ENCODE measurements around the gene PCBP3. TPM values are rescaled to one million over a fixed set of nuclear protein-coding genes. Genes with fewer than 3 reads are reported as not detected.

PCBP3 gene
- total and polyA plus RNA-seq, 4 donors = 0.36 to 1.6 (median 0.42) TPM

DNA sequence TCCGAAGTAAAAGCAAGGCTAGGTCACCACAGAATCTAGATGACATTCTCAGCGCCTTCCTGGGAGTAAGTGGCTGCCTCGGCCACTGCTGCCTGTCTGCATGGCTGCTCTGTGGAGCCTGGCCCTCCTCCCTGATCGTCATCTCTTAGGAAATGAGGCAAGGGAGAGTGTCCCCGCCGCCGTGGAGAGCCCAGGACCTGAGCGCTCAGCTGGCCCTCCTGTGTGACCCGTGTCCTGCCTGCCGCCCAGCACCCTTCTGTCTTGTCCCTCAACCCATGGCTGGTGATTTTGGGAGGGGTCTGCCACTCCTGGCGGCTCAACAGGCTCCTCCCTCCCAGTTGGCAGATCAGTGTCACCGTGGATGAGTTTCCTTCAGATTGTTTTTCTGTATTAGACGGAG is 181.7 kb downstream of the PCBP3 start:
- WGBS = 80% methylated on average over 13 of the region's 13 CpGs
- no peak for DNase-seq (ENCODE audit: low spot score)
- H3K27me3 ChIP-seq (ENCODE audit: control insufficient read depth in 4 of 4, insufficient read depth in 4 of 4, low read length in 3 of 4) = no peaks in the 10 kb centered on the region

DNA sequence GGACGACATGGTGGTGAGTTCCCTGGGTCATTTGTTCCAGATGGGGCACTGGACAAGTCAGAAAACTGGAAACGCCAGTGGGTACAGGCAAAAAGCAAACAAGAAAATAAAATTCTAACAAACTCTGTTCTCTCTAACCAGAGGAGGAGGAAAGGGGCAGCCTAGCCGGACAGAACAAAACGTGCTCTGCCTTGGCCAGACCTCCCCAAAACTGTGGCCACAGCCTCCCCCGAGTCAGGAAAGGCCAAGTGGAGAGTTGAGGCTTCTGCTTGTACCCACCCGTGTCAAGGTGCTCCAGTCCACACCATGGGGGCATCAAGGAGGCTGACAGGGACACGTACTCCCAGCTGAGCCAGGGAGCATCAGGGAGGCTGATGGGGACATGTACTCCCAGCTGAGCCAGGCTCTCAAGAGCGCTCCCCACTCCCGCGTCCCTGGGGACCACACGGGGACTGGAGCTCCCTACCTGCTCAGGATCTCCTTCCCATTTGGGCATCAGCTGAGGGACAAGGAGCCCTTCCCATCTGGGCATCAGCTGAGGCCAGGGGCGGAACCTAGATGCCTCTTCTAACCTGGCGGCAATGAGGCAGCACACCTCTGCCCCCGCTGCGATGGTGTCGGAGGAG is 183.3 kb downstream of the PCBP3 start:
- H3K27ac ChIP-seq (ENCODE audit: low read depth in 1 of 2, low read length in 2 of 2) = no peak overlapping the region
- no peaks in the 10 kb centered on the region for H3K36me3 ChIP-seq (ENCODE audit: control insufficient read depth in 4 of 4, insufficient read depth in 3 of 4, low read depth in 1 of 4, low read length in 3 of 4)
- no peak overlapping the region for H3K4me3 ChIP-seq (ENCODE audit: low read depth in 1 of 3, low read length in 3 of 3)
- no peaks in the 10 kb centered on the region for H3K9me3 ChIP-seq (ENCODE audit: control insufficient read depth in 4 of 4, low read length in 3 of 4)
- DNase-seq (ENCODE audit: low spot score) = no peak
- H3K27me3 ChIP-seq (ENCODE audit: control insufficient read depth in 4 of 4, insufficient read depth in 4 of 4, low read length in 3 of 4) = no peaks in the 10 kb centered on the region
- H3K4me1 ChIP-seq (ENCODE audit: control insufficient read depth in 4 of 4, insufficient read depth in 4 of 4, low read length in 3 of 4) = peaks cover 0 to 16% (median 16%) of the 10 kb centered on the region in 4 donors
- 92% methylated on average over 16 of the region's 16 CpGs for WGBS
- H3K9ac ChIP-seq (ENCODE audit: low read depth in 1 of 2, low read length in 2 of 2) = no peak overlapping the region
- no peak for TF ChIP-seq YY1 (IDR thresholded peaks at IDR 0.05)
- TF ChIP-seq, protein P1, sequence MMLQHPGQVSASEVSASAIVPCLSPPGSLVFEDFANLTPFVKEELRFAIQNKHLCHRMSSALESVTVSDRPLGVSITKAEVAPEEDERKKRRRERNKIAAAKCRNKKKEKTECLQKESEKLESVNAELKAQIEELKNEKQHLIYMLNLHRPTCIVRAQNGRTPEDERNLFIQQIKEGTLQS (IDR thresholded peaks at IDR 0.05) = no peak
- no peak for TF ChIP-seq CTCF (IDR thresholded peaks at IDR 0.05; ENCODE audit: low read depth, low read length, missing input control)
- no peak for TF ChIP-seq RAD21 (IDR thresholded peaks at IDR 0.05)
- TF ChIP-seq EGR1 (IDR thresholded peaks at IDR 0.05; ENCODE audit: low read depth in 2 of 2) = no peak
- TF ChIP-seq NR2F2 (IDR thresholded peaks at IDR 0.05) = no peak
- TF ChIP-seq ZBTB33 (IDR thresholded peaks at IDR 0.05) = no peak
- TF ChIP-seq FOXA1 (IDR thresholded peaks at IDR 0.05) = no peak
- no peak for TF ChIP-seq JUND (IDR thresholded peaks at IDR 0.05)
- no peak for TF ChIP-seq TAF1 (conservative IDR thresholded peaks at IDR 0.05)
- TF ChIP-seq RXRA (IDR thresholded peaks at IDR 0.05) = no peak
- no peak for TF ChIP-seq GABPA (IDR thresholded peaks at IDR 0.05 in 1 of 2, conservative IDR thresholded peaks at IDR 0.05 in 1 of 2)
- no peak for TF ChIP-seq FOXA2 (IDR thresholded peaks at IDR 0.05)
- TF ChIP-seq HNF4G (IDR thresholded peaks at IDR 0.05) = no peak
- no peak for TF ChIP-seq MAX (IDR thresholded peaks at IDR 0.05)
- TF ChIP-seq HNF4A (conservative IDR thresholded peaks at IDR 0.05) = no peak

More for the DNA sequence above, 181.7 kb downstream of the PCBP3 start:
- no peak overlapping the region for H3K4me3 ChIP-seq (ENCODE audit: low read depth in 1 of 3, low read length in 3 of 3)
- H3K9me3 ChIP-seq (ENCODE audit: control insufficient read depth in 4 of 4, low read length in 3 of 4) = no peaks in the 10 kb centered on the region
- peaks cover 0 to 27% (median 22%) of the 10 kb centered on the region in 4 donors for H3K4me1 ChIP-seq (ENCODE audit: control insufficient read depth in 4 of 4, insufficient read depth in 4 of 4, low read length in 3 of 4)
- H3K27ac ChIP-seq (ENCODE audit: low read depth in 1 of 2, low read length in 2 of 2) = no peak overlapping the region
- TF ChIP-seq FOXA2 (IDR thresholded peaks at IDR 0.05) (no peak), HNF4G (IDR thresholded peaks at IDR 0.05) (no peak), CTCF (IDR thresholded peaks at IDR 0.05; ENCODE audit: low read depth, low read length, missing input control) (no peak), RXRA (IDR thresholded peaks at IDR 0.05) (no peak), MAX (IDR thresholded peaks at IDR 0.05) (no peak), GABPA (IDR thresholded peaks at IDR 0.05 in 1 of 2, conservative IDR thresholded peaks at IDR 0.05 in 1 of 2) (no peak)
- TF ChIP-seq, protein P1 (IDR thresholded peaks at IDR 0.05) = no peak
- H3K36me3 ChIP-seq (ENCODE audit: control insufficient read depth in 4 of 4, insufficient read depth in 3 of 4, low read depth in 1 of 4, low read length in 3 of 4) = no peaks in the 10 kb centered on the region
- no peak overlapping the region for H3K9ac ChIP-seq (ENCODE audit: low read depth in 1 of 2, low read length in 2 of 2)
